VCaP (cell line): ENCODE measurements around the gene ATIC.

ENCODE experiments used
- H3K27ac ChIP-seq: fragments of 450-650 bp; 2 replicates; pipeline ENCODE4 v1.5.1; 2017
- CTCF ChIP-seq: fragments of 450-650 bp; conservative IDR thresholded peaks from 2 replicates; pipeline ENCODE4 v1.5.1; 2017; ENCODE audit warnings: mild to moderate bottlenecking, moderate library complexity

The ATIC gene

DNA sequence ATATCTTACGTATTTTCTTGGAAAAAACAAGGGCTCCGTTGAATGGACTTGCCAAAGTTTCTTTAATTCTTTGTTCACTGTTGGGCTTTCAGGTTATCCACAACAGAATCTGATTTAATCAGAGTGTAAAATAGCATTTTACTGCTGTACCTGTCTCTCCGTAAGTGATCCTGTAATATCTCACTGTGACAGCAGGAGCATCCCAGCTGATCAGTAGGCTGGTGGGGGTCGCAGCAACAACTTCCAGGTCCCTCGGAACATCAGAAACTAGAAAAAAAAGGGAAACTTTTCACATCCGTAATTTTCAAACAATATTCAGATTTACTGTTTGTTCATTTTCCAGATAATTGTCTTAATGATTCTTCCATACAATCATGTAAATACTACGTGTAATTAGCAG, 72.9 kb downstream of the ATIC start:
- no peak for TF ChIP-seq CTCF
- no peak overlapping the region for H3K27ac ChIP-seq

DNA sequence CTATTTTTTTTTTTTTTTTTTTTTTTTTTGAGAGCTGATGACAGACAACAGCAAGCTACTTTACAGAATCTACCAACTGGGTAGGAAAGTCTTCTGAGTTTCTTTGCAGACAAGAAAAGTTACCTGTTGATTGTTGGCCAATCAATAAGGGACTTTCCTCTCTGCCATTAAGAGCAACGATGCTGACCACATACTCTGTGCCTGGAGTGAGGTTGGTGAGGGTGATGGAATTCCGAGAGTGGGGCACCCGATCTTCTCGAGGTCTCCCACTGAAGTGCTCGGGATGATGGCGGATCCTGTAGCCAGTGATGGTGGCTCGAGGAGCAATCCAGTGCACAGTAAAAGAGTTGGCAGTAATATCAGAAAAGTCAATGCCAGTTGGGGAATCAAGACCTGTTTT, 74.7 kb downstream of the ATIC start:
- no peak for TF ChIP-seq CTCF
- H3K27ac ChIP-seq: no peak overlapping the region

GRCh38 chr2:215388002-215388728, 76.3 kb downstream of the ATIC start:
- no peak for TF ChIP-seq CTCF
- no peak overlapping the region for H3K27ac ChIP-seq

DNA sequence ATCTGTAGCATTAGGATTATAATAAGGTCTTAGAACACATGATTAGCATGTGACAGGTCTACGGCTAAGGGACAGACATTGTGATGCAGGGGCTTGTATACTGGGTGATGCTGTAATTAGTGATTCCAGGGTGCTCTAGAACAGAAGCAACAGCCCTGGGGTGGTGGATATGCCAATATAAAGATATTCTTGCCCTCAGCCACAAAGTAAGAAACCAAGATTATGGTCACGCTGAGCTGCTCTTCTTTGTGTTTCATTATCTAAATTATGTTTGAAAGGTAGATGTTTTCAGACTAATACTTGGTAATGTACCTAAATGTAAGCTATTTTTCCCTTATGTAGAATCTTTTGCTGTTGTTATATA, 78.7 kb downstream of the ATIC start:
- H3K27ac ChIP-seq: no peak overlapping the region
- no peak for TF ChIP-seq CTCF

DNA sequence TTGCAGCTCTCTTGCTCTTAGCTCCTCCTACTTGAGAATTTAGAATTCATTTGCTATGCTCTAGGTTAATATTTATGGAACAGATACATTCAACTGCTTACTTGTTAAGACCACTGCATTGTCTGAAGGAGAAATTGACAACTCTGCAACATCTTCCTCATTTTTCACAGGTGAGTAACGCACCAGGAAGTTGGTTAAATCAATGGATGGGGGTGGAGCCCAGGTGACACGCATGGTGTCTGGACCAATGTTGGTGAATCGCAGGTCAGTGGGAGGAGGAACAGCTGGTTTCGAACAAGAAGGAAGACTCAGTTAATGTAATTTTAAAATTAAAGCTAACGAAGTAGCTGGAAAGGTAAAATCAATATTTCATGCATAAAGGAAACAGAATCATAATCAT, 79.7 kb downstream of the ATIC start:
- TF ChIP-seq CTCF: no peak
- H3K27ac ChIP-seq: no peak overlapping the region

DNA sequence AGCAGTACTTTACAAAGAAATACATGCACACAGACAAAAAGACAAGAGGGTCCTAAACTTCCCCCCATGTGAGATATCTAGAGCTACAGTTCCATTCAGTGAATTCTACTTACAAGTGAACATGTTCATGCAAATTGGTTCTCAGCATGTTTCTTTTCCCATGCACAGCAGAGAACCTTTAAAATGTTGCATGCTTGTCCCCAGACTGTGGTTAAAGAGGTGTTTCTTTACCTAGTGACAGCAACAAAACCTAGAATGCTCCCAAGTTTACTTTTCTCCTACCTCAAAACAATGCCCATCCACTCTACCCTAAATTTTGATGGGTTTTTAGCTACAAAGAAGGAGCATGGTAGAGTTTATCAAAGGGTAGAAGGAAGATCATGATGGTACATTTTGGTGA, 80.3 kb downstream of the ATIC start:
- no peak overlapping the region for H3K27ac ChIP-seq
- no peak for TF ChIP-seq CTCF

DNA sequence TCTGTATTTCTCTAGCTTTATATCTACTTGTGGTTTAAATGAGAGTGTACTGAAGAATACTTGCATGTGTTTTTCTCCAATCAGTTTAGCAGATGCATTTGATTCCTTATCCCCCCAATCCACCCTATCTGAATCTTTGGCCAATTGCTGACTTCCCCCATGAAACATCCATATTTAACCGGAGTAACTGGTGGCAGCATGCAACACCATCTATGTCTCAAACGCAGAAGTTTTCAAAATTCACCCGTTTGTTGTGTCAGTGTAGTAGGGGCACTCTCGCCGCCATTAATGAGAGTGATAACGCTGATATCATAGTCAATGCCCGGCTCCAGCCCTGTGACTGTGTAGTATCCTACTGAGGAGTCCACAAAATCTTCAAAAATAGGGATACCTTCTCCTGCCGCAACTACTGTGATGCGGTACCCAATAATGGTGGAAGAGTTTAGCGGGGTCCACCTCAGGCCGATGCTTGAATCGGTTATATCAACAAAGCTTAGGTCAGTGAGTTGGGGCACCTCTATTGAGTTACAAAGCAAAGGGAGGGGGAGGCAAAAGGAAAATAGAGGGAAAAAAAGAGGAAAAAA, 80.9 kb downstream of the ATIC start:
- no peak for TF ChIP-seq CTCF
- no peak overlapping the region for H3K27ac ChIP-seq
